HG02870 (cell line): Measurements from ENCODE around the gene PASK.

Source experiments
- ATAC-seq: cut with Tn5 transposase; IDR thresholded peaks from one replicate; pipeline ENCODE4 v1.9.1; 2021; ENCODE audit warnings: mild to moderate bottlenecking, moderate library complexity; ENCODE audit not compliant: unreplicated experiment

PASK gene

GRCh38 chr2:241148239-241148638 is 1.0 kb downstream of the PASK start:
- ATAC-seq: no peak

GRCh38 chr2:241147336-241147735 is 1.9 kb downstream of the PASK start:
- no peak for ATAC-seq

GRCh38 chr2:241146286-241146685 is 3.0 kb downstream of the PASK start:
- ATAC-seq: no peak

GRCh38 chr2:241142593-241142992 is 6.7 kb downstream of the PASK start:
- no peak for ATAC-seq

- ATAC-seq: no peak
These were observed 7.2 kb downstream of the PASK start for GRCh38 chr2:241142063-241142462.

GRCh38 chr2:241141214-241141770 is 8.0 kb downstream of the PASK start:
- no peak for ATAC-seq

GRCh38 chr2:241140445-241140840 is 8.8 kb downstream of the PASK start:
- no peak for ATAC-seq

GRCh38 chr2:241139531-241140444 is 9.5 kb downstream of the PASK start:
- ATAC-seq: no peak

- no peak for ATAC-seq
These were observed 10.8 kb downstream of the PASK start for GRCh38 chr2:241138471-241138870.

- no peak for ATAC-seq
These were observed 11.7 kb downstream of the PASK start for GRCh38 chr2:241137276-241138190.

GRCh38 chr2:241136661-241137260 is 12.5 kb downstream of the PASK start:
- no peak for ATAC-seq

GRCh38 chr2:241136191-241136590 is 13.1 kb downstream of the PASK start:
- no peak for ATAC-seq

- no peak for ATAC-seq
These were observed 13.5 kb downstream of the PASK start for GRCh38 chr2:241135737-241136136.

- no peak for ATAC-seq
These were observed 14.6 kb downstream of the PASK start for GRCh38 chr2:241134711-241135110.

GRCh38 chr2:241133436-241133820 is 15.8 kb downstream of the PASK start:
- ATAC-seq: no peak

GRCh38 chr2:241132538-241133435 is 16.5 kb downstream of the PASK start:
- ATAC-seq: no peak

- ATAC-seq: no peak
These were observed 17.7 kb downstream of the PASK start for GRCh38 chr2:241131531-241131930.

GRCh38 chr2:241130316-241130715 is 19.0 kb downstream of the PASK start:
- ATAC-seq: no peak

GRCh38 chr2:241129086-241129871 is 20.0 kb downstream of the PASK start:
- ATAC-seq: no peak
